Mucosa of stomach (tissue), 1 donor: ENCODE data around the gene RGL1.

Source experiments
- H3K27me3 ChIP-seq: one replicate; pipeline ENCODE4 v1.7.0; 2013; ENCODE audit warnings: mild to moderate bottlenecking, low read length; ENCODE audit not compliant: control insufficient read depth, insufficient read depth
- H3K36me3 ChIP-seq: one replicate; pipeline ENCODE4 v1.7.0; 2013; ENCODE audit warnings: low read length; ENCODE audit not compliant: control insufficient read depth, insufficient read depth
- H3K4me1 ChIP-seq: one replicate; pipeline ENCODE4 v1.7.0; 2013; ENCODE audit warnings: mild to moderate bottlenecking, low read length; ENCODE audit not compliant: control insufficient read depth, insufficient read depth
- H3K4me3 ChIP-seq: one replicate; pipeline ENCODE4 v1.7.0; 2013; ENCODE audit warnings: low read length
- H3K9ac ChIP-seq: one replicate; pipeline ENCODE4 v1.7.0; 2013; ENCODE audit warnings: mild to moderate bottlenecking, low read length, moderate library complexity
- H3K9me3 ChIP-seq: one replicate; pipeline ENCODE4 v1.7.0; 2013; ENCODE audit warnings: mild to moderate bottlenecking, low read length, moderate library complexity; ENCODE audit not compliant: control insufficient read depth
- donor health status: Pancreatic carcinoma.

Gene RGL1

DNA sequence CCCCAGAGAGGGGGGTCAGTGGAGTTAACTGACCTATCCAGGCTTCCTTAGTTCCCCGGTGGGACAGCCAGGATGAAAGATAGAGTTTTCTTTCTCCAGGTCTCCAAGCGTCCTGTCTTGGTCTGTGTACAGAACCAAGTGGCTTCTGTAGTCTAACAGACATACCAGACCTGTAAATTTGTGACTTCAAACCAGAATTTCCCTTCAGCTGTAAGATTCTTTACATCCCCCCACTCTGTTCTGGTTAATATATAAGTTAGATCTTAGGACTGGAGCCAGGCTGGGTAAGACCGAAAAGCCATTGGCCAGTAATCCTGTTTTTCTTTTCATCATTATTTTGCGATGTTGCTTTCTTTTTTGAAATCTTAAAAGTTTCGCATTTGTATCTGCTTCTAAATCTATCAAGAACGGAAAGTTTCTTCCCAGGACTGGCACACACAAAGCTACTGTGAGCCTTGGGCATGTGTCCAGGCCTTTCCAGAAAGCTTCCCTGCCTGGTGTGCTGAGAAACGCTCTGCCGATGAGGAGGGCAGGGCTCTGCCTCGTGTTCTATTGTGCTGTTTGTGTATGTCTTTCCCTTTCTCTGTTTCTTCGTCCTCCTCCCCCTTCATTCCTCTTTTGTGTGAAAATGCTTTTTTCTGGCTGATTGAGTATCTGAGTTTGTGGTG lies 72.3 kb downstream of the RGL1 start:
- Histone ChIP-seq H3K9ac (no peak overlapping the region), H3K36me3 (no peaks in the 10 kb centered on the region), H3K4me1 (peaks cover 12% of the 10 kb centered on the region), H3K4me3 (no peak overlapping the region), H3K9me3 (no peaks in the 10 kb centered on the region), H3K27me3 (no peaks in the 10 kb centered on the region)

DNA sequence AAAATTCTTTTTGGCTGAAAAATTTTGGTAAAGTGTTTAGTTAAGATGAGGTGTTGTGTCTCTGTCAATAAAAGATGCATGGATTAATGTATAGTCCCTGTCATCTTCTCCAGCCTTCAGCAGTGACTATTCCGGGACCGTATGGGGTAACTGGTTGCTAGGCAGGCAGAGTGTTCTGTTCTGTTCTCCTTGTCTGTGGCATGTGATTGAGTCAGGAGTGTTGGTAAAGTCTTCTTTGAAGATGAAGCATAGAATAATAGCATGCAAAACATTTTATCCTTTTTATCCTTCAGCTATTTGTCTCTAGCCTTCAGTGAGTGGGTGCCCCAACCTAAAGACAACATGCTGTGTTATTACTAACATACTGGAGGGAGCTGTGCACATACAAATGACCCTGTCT lies 74.6 kb downstream of the RGL1 start:
- H3K27me3 ChIP-seq: no peaks in the 10 kb centered on the region
- H3K4me1 ChIP-seq: peaks cover 22% of the 10 kb centered on the region
- H3K9ac ChIP-seq: no peak overlapping the region
- H3K9me3 ChIP-seq: no peaks in the 10 kb centered on the region
- no peaks in the 10 kb centered on the region for H3K36me3 ChIP-seq
- H3K4me3 ChIP-seq: no peak overlapping the region

DNA sequence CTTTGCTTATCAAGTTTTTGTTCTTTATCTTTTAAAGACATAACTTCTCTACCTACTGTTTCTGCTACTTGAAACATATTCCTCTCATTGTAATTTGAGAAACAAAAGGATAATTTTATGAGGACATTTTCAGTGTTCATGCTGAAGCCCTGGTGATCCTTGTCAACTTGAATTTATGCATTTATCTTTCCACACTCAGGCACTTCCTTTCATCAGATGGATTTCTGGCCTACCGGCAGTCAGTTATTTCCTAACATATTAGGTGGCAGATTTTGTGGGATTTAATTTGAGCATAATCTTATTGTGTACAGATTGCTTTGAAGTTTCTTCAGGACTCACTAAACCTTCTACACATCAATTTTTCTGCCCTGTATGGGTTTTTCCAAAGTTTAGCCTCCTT lies 75.0 kb downstream of the RGL1 start:
- H3K27me3 ChIP-seq: no peaks in the 10 kb centered on the region
- H3K36me3 ChIP-seq: no peaks in the 10 kb centered on the region
- no peak overlapping the region for H3K4me3 ChIP-seq
- H3K4me1 ChIP-seq: peaks cover 22% of the 10 kb centered on the region
- H3K9ac ChIP-seq: no peak overlapping the region
- no peaks in the 10 kb centered on the region for H3K9me3 ChIP-seq

DNA sequence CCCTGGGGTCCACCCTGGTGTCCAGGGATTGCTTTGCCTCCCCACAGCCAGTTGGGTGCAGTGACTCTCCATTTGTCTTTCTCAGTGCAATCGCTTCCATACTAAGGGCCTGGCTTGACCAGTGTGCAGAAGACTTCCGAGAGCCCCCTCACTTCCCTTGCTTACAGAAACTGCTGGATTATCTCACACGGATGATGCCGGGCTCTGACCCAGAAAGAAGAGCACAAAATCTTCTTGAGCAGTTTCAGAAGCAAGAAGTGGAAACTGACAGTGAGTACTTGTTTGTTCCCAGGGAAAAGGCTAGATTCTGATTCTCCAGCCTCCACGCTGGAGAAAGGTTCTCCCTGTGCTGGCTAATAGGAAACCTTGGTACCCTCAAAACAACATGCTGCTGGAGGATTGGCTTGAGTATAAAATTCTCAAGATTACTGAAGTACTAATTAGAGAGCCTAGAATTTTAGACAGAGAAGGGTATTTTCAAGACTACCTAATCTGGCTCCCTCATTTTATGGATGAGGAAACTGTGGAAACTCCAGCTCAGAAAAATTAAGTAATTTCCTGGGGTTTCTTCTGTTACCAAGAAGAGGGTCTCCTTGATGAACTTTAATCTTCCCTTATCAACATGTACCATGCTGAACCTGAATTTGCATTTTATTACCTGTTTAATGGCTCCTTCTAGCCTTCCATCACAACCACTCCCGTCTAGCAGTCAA lies 75.8 kb downstream of the RGL1 start:
- Histone ChIP-seq H3K9me3 (no peaks in the 10 kb centered on the region), H3K4me3 (no peak overlapping the region), H3K27me3 (no peaks in the 10 kb centered on the region), H3K36me3 (no peaks in the 10 kb centered on the region), H3K9ac (no peak overlapping the region), H3K4me1 (peaks cover 22% of the 10 kb centered on the region)

DNA sequence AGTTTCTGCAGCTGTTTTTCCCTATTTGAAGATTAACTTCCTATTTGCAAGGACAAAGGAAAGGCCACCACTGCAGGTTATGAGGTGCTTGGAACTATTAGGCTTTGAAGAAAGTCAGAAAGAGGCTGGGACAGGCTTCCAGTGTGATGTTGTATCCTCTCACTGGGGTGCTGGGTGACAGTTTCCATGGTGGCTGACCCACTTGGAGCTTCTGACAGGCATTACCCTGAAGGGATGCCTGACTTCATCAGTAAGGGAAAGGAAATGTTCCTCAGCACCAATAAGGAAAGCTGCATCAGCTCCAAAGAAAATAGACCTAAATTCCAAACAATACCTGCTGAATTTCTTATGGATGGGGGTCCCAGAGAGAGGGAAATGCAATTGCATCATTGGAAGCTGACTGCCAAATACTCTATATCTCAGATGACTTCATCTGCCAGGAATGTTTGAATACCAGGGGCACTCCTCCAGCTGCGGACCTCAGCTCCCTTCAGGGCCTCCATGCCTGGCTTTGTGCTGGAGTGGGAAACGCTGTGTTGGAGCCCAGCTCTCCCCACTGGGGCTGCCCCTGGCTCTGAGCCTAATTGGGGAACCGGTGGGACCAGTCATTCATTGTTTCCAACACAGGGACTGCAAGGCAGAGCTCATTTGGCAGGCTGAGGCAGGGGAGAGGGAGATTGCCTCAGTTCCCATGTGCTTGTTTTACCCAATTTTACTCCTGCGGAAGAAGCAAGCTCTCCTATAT lies 76.6 kb downstream of the RGL1 start:
- H3K27me3 ChIP-seq: no peaks in the 10 kb centered on the region
- no peaks in the 10 kb centered on the region for H3K36me3 ChIP-seq
- H3K9me3 ChIP-seq: no peaks in the 10 kb centered on the region
- no peak overlapping the region for H3K9ac ChIP-seq
- H3K4me1 ChIP-seq: peaks cover 22% of the 10 kb centered on the region
- H3K4me3 ChIP-seq: no peak overlapping the region

DNA sequence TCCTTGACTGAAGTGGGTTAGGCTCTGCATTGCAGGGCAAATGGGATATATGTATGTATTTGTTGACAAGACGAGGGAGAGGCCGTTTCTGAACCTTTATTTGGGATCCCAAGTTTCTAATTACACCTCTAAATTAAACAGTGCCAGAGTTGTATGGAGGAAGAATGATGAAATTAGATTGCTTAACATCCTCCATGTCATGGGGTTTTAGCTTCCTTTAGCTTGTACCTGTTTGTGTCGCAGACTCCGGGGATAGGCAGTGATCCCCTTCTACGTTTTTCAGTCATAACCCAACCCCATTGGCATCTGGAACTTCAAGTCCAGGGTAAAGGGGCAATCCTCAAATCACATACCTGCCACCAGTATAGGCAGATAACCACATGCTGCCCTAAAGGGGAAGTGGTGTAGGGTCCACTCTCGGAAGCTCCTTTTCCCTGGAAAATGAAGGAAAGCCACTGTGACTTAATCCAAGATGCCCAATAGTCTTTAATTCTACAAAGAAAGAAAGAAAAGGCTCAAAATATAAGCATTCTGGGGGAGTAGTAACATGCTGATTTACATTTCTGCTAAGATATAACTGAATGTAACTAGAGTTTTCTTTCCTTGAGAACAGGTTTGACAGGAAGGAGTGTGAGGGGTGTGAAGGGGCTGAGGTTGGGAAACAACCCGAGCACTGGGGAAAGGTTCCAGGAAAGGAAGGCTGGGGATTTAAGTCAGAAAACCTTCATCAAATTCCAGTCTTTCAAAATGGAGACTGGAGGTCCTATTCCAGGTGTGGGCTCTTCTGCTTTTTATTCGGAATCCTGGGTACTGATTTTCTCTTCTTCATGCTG lies 77.6 kb downstream of the RGL1 start:
- H3K9ac ChIP-seq: no peak overlapping the region

GRCh38 chr1:183883623-183884022 lies 78.7 kb downstream of the RGL1 start:
- Histone ChIP-seq H3K4me3 (no peak overlapping the region), H3K4me1 (peaks cover 18% of the 10 kb centered on the region)

More for the DNA sequence above, 77.6 kb downstream of the RGL1 start:
- Histone ChIP-seq H3K36me3 (no peaks in the 10 kb centered on the region), H3K4me3 (no peak overlapping the region), H3K27me3 (no peaks in the 10 kb centered on the region), H3K4me1 (peaks cover 18% of the 10 kb centered on the region), H3K9me3 (no peaks in the 10 kb centered on the region)

GRCh38 chr1:183884526-183884925 lies 79.6 kb downstream of the RGL1 start:
- H3K9me3 ChIP-seq: no peaks in the 10 kb centered on the region
- no peaks in the 10 kb centered on the region for H3K27me3 ChIP-seq
- H3K4me3 ChIP-seq: no peak overlapping the region
- peaks cover 18% of the 10 kb centered on the region for H3K4me1 ChIP-seq
- H3K36me3 ChIP-seq: no peaks in the 10 kb centered on the region
- no peak overlapping the region for H3K9ac ChIP-seq

More at GRCh38 chr1:183883623-183884022, 78.7 kb downstream of the RGL1 start:
- no peak overlapping the region for H3K9ac ChIP-seq
- no peaks in the 10 kb centered on the region for H3K9me3 ChIP-seq
- no peaks in the 10 kb centered on the region for H3K36me3 ChIP-seq
- H3K27me3 ChIP-seq: no peaks in the 10 kb centered on the region

DNA sequence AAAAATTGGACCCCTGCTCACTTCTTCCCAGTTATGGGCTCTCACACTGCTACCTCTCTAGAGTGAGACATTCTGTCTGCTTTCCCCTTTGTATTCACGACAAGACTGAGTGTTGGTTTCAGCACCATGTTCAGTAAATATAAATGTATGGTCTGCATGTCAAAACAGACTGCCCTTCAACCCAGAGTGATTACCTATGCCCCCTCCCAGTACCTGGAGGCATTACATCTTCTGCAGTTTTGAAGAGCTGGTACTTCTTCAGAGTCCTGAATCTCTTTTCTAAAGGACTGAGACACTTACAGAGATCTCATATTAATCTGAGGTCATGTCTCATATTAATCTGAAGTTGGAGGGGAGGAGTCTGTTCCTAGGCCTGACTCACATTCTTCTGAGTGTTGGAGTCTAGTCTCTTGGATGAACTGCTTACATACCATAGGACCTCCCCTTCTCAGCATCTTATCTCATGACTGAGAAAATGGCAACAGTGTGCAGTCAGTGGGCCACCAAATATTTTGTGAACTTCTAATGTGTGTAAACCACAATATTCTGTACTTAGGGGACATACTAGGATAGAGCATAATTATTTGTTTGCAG lies 80.3 kb downstream of the RGL1 start:
- H3K27me3 ChIP-seq: no peaks in the 10 kb centered on the region
- H3K9me3 ChIP-seq: no peaks in the 10 kb centered on the region
- no peak overlapping the region for H3K9ac ChIP-seq
- H3K4me3 ChIP-seq: no peak overlapping the region
- H3K36me3 ChIP-seq: no peaks in the 10 kb centered on the region
- peaks cover 18% of the 10 kb centered on the region for H3K4me1 ChIP-seq

GRCh38 chr1:183886083-183886828 lies 81.3 kb downstream of the RGL1 start:
- peaks cover 18% of the 10 kb centered on the region for H3K4me1 ChIP-seq
- H3K27me3 ChIP-seq: no peaks in the 10 kb centered on the region
- H3K36me3 ChIP-seq: no peaks in the 10 kb centered on the region
- H3K9ac ChIP-seq: no peak overlapping the region
- no peaks in the 10 kb centered on the region for H3K9me3 ChIP-seq
- H3K4me3 ChIP-seq: no peak overlapping the region

DNA sequence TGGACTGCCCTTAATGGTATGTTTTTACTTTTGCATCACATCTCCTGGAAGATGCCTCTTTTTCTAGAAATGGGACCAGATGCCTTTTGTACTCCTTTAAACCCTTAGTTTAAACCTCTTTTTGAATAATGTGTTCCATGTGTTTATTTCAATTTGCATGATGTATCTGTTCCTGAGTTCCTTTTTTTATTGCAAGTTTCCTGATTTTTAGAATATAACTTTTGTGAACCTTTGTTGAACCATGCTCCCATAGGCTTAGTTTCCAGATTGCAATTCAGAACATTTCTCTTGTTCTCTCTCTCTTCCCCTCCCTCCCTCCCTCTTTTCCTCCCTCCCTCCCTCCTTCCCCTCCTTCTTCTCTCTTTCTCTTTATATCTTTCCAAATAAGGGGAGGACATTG lies 81.9 kb downstream of the RGL1 start:
- H3K36me3 ChIP-seq: no peaks in the 10 kb centered on the region
- H3K4me1 ChIP-seq: peaks cover 13% of the 10 kb centered on the region

More for the DNA sequence above, 81.9 kb downstream of the RGL1 start:
- Histone ChIP-seq H3K9ac (no peak overlapping the region), H3K27me3 (no peaks in the 10 kb centered on the region), H3K4me3 (no peak overlapping the region), H3K9me3 (no peaks in the 10 kb centered on the region)
